DOHH2 (cell line): ENCODE data around the gene AP1B1.

Source experiments
- H3F3A ChIP-seq: fragments of 200-600 bp; sonication (generic), shearing (Covaris generic); 2 replicates; pipeline ENCODE4 v1.6.0; 2016; ENCODE audit warnings: antibody characterized with exemption, mild to moderate bottlenecking; ENCODE audit not compliant: control insufficient read depth, insufficient read depth
- H3K27ac ChIP-seq: fragments of 200-600 bp; sonication (generic); 2 replicates; pipeline ENCODE4 v1.5.1; 2014; ENCODE audit warnings: low read depth, mild to moderate bottlenecking, low read length, moderate library complexity
- H3K27me3 ChIP-seq: fragments of 200-600 bp; sonication (generic); 2 replicates; pipeline ENCODE4 v1.6.1; 2014; ENCODE audit warnings: mild to moderate bottlenecking, low read length, mixed read lengths; ENCODE audit not compliant: control insufficient read depth
- H3K36me3 ChIP-seq: fragments of 200-600 bp; sonication (generic); 2 replicates; pipeline ENCODE4 v1.6.1; 2014; ENCODE audit warnings: mild to moderate bottlenecking, low read length, moderate library complexity, mixed read lengths; ENCODE audit not compliant: control insufficient read depth
- H3K4me1 ChIP-seq: fragments of 200-600 bp; sonication (generic); 2 replicates; pipeline ENCODE4 v1.6.1; 2014; ENCODE audit warnings: mild to moderate bottlenecking, low read length, mixed read lengths; ENCODE audit not compliant: control insufficient read depth
- H3K4me2 ChIP-seq: fragments of 200-600 bp; sonication (generic); 2 replicates; pipeline ENCODE4 v1.6.0; 2014; ENCODE audit warnings: mild to moderate bottlenecking, low read length, moderate library complexity
- H3K4me3 ChIP-seq: fragments of 200-600 bp; sonication (generic); 2 replicates; pipeline ENCODE4 v1.5.1; 2014; ENCODE audit warnings: mild to moderate bottlenecking, low read length, mixed read lengths
- H3K79me2 ChIP-seq: fragments of 200-600 bp; sonication (generic); 2 replicates; pipeline ENCODE4 v1.6.1; 2014; ENCODE audit warnings: mild to moderate bottlenecking, low read length, mixed read lengths; ENCODE audit not compliant: control insufficient read depth
- H3K9me2 ChIP-seq: fragments of 200-600 bp; sonication (generic); replicated peaks from 2 replicates; pipeline ENCODE4 v1.6.1; 2014; ENCODE audit warnings: mild to moderate bottlenecking, low read length, mixed read lengths; ENCODE audit not compliant: control insufficient read depth
- H3K9me3 ChIP-seq: fragments of 200-600 bp; sonication (generic); 2 replicates; pipeline ENCODE4 v1.6.1; 2014; ENCODE audit warnings: antibody characterized with exemption, low read length, mixed read lengths; ENCODE audit not compliant: control insufficient read depth, insufficient read depth
- H4K20me1 ChIP-seq: fragments of 200-600 bp; sonication (generic); 2 replicates; pipeline ENCODE4 v1.6.0; 2014; ENCODE audit warnings: low read depth, mild to moderate bottlenecking, antibody characterized with exemption, low read length, moderate library complexity; ENCODE audit not compliant: control insufficient read depth, insufficient read depth
- EZH2phosphoT487 ChIP-seq: fragments of 200-600 bp; sonication (generic); IDR thresholded peaks from 2 replicates; pipeline ENCODE4 v1.6.1; 2017; ENCODE audit warnings: borderline replicate concordance, mild to moderate bottlenecking, antibody characterized with exemption, low read length, moderate library complexity, mixed read lengths
- TF ChIP-seq, protein P1 (sequence below): fragments of 200-600 bp; sonication (generic); IDR thresholded peaks from one replicate; pipeline ENCODE4 v1.5.1; 2014; ENCODE audit warnings: antibody characterized with exemption, mild to moderate bottlenecking, low read depth, low read length; ENCODE audit not compliant: poor library complexity, severe bottlenecking

The AP1B1 gene

DNA sequence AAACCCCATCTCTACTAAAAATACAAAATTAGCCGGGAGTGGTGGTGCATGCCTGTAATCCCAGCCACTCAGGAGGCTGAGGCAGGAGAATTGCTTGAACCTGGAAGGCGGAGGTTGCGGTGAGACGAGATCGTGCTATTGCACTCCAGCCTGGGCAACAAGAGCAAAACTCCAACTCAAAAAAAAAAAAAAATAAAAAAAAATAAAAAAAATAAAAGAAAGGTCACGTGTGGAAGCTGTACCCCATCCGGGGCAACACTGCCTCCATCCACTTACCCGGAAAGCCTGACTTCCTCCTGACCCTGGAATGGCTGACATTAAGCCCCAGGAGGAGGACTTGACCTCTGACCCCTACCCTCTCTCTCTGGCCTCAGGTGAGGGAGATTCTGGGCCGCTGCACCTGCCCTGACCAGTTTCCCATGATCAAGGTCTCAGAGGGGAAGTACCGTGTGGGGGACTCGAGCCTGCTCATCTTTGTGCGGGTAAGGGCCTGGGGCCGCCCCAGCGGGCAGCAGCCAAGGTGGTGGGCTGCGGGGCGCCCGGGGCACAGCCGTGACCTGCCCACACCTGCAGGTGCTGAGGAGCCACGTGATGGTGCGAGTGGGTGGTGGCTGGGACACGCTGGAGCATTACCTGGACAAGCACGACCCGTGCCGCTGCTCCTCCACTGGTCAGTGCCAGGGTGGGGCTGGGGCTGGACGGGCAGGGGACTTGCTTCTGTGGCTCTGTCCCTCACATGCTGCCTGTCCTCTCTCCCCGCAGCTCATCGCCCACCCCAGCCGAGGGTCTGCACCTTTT lies 78.1 kb downstream of the AP1B1 start:
- no peak overlapping the region for H3K4me3 ChIP-seq
- no peak for TF ChIP-seq EZH2phosphoT487
- TF ChIP-seq, protein P1, sequence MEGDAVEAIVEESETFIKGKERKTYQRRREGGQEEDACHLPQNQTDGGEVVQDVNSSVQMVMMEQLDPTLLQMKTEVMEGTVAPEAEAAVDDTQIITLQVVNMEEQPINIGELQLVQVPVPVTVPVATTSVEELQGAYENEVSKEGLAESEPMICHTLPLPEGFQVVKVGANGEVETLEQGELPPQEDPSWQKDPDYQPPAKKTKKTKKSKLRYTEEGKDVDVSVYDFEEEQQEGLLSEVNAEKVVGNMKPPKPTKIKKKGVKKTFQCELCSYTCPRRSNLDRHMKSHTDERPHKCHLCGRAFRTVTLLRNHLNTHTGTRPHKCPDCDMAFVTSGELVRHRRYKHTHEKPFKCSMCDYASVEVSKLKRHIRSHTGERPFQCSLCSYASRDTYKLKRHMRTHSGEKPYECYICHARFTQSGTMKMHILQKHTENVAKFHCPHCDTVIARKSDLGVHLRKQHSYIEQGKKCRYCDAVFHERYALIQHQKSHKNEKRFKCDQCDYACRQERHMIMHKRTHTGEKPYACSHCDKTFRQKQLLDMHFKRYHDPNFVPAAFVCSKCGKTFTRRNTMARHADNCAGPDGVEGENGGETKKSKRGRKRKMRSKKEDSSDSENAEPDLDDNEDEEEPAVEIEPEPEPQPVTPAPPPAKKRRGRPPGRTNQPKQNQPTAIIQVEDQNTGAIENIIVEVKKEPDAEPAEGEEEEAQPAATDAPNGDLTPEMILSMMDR = no peak
- no peaks in the 10 kb centered on the region for H3K79me2 ChIP-seq
- peaks cover 3% of the 10 kb centered on the region; the same call in 1 of the 2 replicates for H4K20me1 ChIP-seq
- no peaks in the 10 kb centered on the region for H3K9me3 ChIP-seq
- H3K27ac ChIP-seq = no peak overlapping the region
- peaks cover 16% of the 10 kb centered on the region for H3K4me1 ChIP-seq
- no peaks in the 10 kb centered on the region for H3K9me2 ChIP-seq
- no peaks in the 10 kb centered on the region for H3K36me3 ChIP-seq
- H3F3A ChIP-seq = 0 out of 2 replicates have a peak, but pooled peaks cover 4% of the 10 kb centered on the region
- peaks cover 19% of the 10 kb centered on the region for H3K27me3 ChIP-seq
- H3K4me2 ChIP-seq = no peak overlapping the region

DNA sequence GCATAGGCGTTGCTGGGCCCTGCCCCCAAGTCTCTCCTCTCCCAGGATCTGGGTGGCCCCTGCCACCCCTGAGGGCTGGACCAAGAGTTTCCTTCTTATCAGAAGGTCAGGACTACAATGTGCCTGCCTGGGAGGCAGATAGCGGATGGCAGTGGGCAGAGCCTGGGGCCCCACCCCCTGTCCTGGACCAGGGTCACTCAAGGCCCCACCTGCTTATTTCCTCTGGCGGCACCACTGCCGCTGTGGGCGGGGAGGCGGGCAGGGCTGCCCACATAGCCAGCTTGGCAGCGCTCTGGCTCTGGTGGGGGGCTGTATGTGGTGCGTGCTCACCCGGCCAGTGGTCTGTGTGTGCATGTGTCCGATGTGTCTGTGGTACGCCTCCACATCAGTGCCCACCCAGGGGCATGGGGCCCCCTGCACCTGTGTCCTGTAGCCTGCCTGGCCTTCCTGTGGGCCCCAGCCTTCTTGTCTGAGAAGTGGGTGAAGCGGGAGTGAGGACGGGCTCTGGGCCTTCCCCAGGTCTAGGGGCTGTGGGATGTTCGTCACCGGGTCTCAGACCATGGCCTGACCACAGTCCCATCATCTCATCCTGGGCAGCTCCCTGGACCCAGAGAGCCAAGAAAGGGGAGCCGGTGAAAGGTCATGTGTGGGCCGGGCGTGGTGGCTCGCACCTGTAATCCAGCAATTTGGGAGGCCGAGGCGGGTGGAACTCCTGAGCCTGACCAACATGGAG lies 78.9 kb downstream of the AP1B1 start:
- H3K4me2 ChIP-seq = no peak overlapping the region
- H3K36me3 ChIP-seq = no peaks in the 10 kb centered on the region
- peaks cover 15% of the 10 kb centered on the region for H3K27me3 ChIP-seq
- H3K4me3 ChIP-seq = no peak overlapping the region
- H3F3A ChIP-seq = 0 out of 2 replicates have a peak, but pooled peaks cover 4% of the 10 kb centered on the region
- no peaks in the 10 kb centered on the region for H3K9me2 ChIP-seq
- H3K27ac ChIP-seq = no peak overlapping the region
- peaks cover 16% of the 10 kb centered on the region for H3K4me1 ChIP-seq
- no peaks in the 10 kb centered on the region for H3K79me2 ChIP-seq
- H3K9me3 ChIP-seq = no peaks in the 10 kb centered on the region
- peaks cover 3% of the 10 kb centered on the region; the same call in 1 of the 2 replicates for H4K20me1 ChIP-seq
- TF ChIP-seq, protein P1 = no peak
- no peak for TF ChIP-seq EZH2phosphoT487

DNA sequence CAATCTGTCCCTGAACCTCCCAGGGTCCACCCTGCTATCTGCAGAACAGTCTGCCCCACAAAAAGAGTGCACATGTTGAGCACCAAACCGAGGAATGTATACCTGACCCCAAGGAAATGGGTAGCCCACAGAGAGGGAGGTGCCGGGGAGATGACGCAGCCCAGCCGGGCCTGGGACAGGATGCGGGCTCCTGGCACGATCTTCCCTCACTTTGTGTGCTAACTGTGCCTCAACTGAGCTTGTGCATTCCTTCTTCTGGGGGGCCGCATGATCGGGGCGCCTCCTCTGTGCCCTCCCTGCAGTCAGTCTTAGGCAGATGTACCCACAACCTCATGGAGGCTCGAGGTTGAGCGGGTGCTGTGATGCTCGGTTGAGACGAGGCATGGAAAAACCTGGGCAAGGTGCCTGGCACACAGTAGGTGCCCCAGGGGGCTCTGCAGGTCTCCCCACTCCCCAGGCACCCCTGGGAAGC lies 79.5 kb downstream of the AP1B1 start:
- no peaks in the 10 kb centered on the region for H3K9me3 ChIP-seq
- H3K4me3 ChIP-seq = no peak overlapping the region
- H3K27me3 ChIP-seq = peaks cover 10% of the 10 kb centered on the region
- no peaks in the 10 kb centered on the region for H3K9me2 ChIP-seq
- no peaks in the 10 kb centered on the region for H3K36me3 ChIP-seq
- peaks cover 21% of the 10 kb centered on the region for H3K4me1 ChIP-seq
- no peak for TF ChIP-seq EZH2phosphoT487
- H3K4me2 ChIP-seq = no peak overlapping the region
- H3F3A ChIP-seq = no peaks in the 10 kb centered on the region
- no peaks in the 10 kb centered on the region for H3K79me2 ChIP-seq
- no peak overlapping the region for H3K27ac ChIP-seq
- peaks cover 3% of the 10 kb centered on the region; the same call in 1 of the 2 replicates for H4K20me1 ChIP-seq
